HepG2 (cell line): ENCODE results near the gene TLE5. TPM values are rescaled to one million over a fixed set of nuclear protein-coding genes. Genes with fewer than 3 reads are reported as not detected.

ENCODE experiments used
- HNRNPUL1 ChIP-seq: fragments of 200-400 bp; formaldehyde crosslinking; IDR thresholded peaks from 2 replicates; pipeline ENCODE4 v1.6.1; 2017; ENCODE audit warnings: low read depth, mild to moderate bottlenecking, low read length, moderate library complexity
- MEF2D ChIP-seq: sonication (generic); formaldehyde crosslinking; IDR thresholded peaks from 2 replicates; pipeline ENCODE4 v1.5.1; 2020; ENCODE audit warnings: mild to moderate bottlenecking, missing genetic modification reagents
- MEIS1 ChIP-seq: sonication (generic); formaldehyde crosslinking; IDR thresholded peaks from 2 replicates; pipeline ENCODE4 v1.9.0; 2021; ENCODE audit warnings: mild to moderate bottlenecking, missing genetic modification reagents, moderate library complexity, borderline replicate concordance
- SALL2 ChIP-seq: sonication (generic); formaldehyde crosslinking; IDR thresholded peaks from 2 replicates; pipeline ENCODE4 v1.8.1; 2023; ENCODE audit warnings: mild to moderate bottlenecking, missing genetic modification reagents, inconsistent platforms
- TBX3 ChIP-seq: fragments of 450-650 bp; IDR thresholded peaks from 2 replicates; pipeline ENCODE4 v1.6.1; 2017; ENCODE audit warnings: antibody characterized with exemption, mild to moderate bottlenecking, inconsistent platforms, borderline replicate concordance
- ZBTB38 ChIP-seq: sonication (generic); formaldehyde crosslinking; IDR thresholded peaks from 2 replicates; pipeline ENCODE4 v1.5.1; 2020; ENCODE audit warnings: mild to moderate bottlenecking, missing genetic modification reagents
- ZBTB40 ChIP-seq, 2 experiments: fragments of 450-650 bp in 1 of 2; sonication (generic) in 1 of 2; formaldehyde crosslinking in 1 of 2; IDR thresholded peaks; 2 replicates each; pipeline versions ENCODE4 v1.6.1 to v1.8.0; 2016 to 2022; ENCODE audit warnings: antibody characterized with exemption in 1 of 2, mild to moderate bottlenecking in 1 of 2, missing genetic modification reagents in 1 of 2
- ZNF136 ChIP-seq: sonication (generic); formaldehyde crosslinking; IDR thresholded peaks from 2 replicates; pipeline ENCODE4 v1.8.1; 2022; ENCODE audit warnings: low read depth, mild to moderate bottlenecking, moderate library complexity, missing genetic modification reagents
- ZNF550 ChIP-seq: sonication (generic); formaldehyde crosslinking; IDR thresholded peaks from 2 replicates; pipeline ENCODE4 v1.4.0; 2020; ENCODE audit warnings: mild to moderate bottlenecking, missing genetic modification reagents, borderline replicate concordance
- ZNF598 ChIP-seq: sonication (generic); formaldehyde crosslinking; IDR thresholded peaks from 2 replicates; pipeline ENCODE4 v1.5.1; 2020; ENCODE audit warnings: mild to moderate bottlenecking, missing genetic modification reagents, borderline replicate concordance
- ZNF761 ChIP-seq: sonication (generic); formaldehyde crosslinking; conservative IDR thresholded peaks from 2 replicates; pipeline ENCODE4 v1.4.0; 2020; ENCODE audit warnings: mild to moderate bottlenecking, missing genetic modification reagents
- ZNF776 ChIP-seq: sonication (generic); formaldehyde crosslinking; IDR thresholded peaks from 2 replicates; pipeline ENCODE4 v1.4.0; 2020; ENCODE audit warnings: mild to moderate bottlenecking, missing genetic modification reagents
- ZNF841 ChIP-seq: sonication (generic); formaldehyde crosslinking; IDR thresholded peaks from 2 replicates; pipeline ENCODE4 v1.8.1; 2023; ENCODE audit warnings: missing genetic modification reagents, borderline replicate concordance
- ZNF883 ChIP-seq: sonication (generic); formaldehyde crosslinking; IDR thresholded peaks from 2 replicates; pipeline ENCODE4 v1.5.1; 2020; ENCODE audit warnings: mild to moderate bottlenecking, missing genetic modification reagents; ENCODE audit errors: not compliant biosample characterization
- polyA plus RNA-seq, 8 experiments: library from polyadenylated mRNA; depleted of rRNA in 3 of 8; stranded (reverse) in 7 of 8; unstranded in 1 of 8; fragments of >200 nt; fragmentation: Illumina TruSeq in 4 of 8; extraction: Trizol in 4 of 8; gene quantifications; 2 replicates each; pipeline versions ENCODE4 v1.2.1 to v1.2.3, GENCODE V29; 2011 to 2016; ENCODE audit warnings: low read depth in 4 of 8, missing spikeins in 1 of 8, mixed read lengths in 1 of 8; ENCODE audit not compliant: insufficient read depth in 1 of 8
- total RNA-seq, 5 experiments: library from RNA; depleted of rRNA; stranded (reverse); fragments of >200 nt; fragmentation: Illumina TruSeq; extraction: Trizol; gene quantifications; 2 replicates each; pipeline ENCODE4 v1.2.3, GENCODE V29; 2016; ENCODE audit warnings: low read depth in 1 of 5
- TF ChIP-seq, protein P1 (sequence below): sonication (generic); formaldehyde crosslinking; IDR thresholded peaks from 2 replicates; pipeline ENCODE4 v1.4.0; 2020; ENCODE audit warnings: mild to moderate bottlenecking, low read depth, missing genetic modification reagents

The TLE5 gene
- total and polyA plus RNA-seq, 2 of the 13 experiments (the other 11 are each of a cell fraction or from before 2014, with no cell fraction given) = 62.8 to 189 TPM

GRCh38 chr19:3065675-3066357 is 3.5 kb upstream of the TLE5 start (continued):
- no peak; the same call in 1 of the 2 replicates for TF ChIP-seq ZBTB38 (CRISPR knock-in tag)
- no peak for TF ChIP-seq SALL2 (CRISPR knock-in tag)
- no peak for TF ChIP-seq ZNF841 (CRISPR knock-in tag)
- peak; percentile 23 for TF ChIP-seq ZNF883 (CRISPR knock-in tag)
- TF ChIP-seq ZNF598 (CRISPR knock-in tag) = 0 out of 2 replicates have a peak, but pooled peaks have one; percentile 41
- TF ChIP-seq MEF2D (CRISPR knock-in tag) = peak; percentile 68
- TF ChIP-seq, protein P1, sequence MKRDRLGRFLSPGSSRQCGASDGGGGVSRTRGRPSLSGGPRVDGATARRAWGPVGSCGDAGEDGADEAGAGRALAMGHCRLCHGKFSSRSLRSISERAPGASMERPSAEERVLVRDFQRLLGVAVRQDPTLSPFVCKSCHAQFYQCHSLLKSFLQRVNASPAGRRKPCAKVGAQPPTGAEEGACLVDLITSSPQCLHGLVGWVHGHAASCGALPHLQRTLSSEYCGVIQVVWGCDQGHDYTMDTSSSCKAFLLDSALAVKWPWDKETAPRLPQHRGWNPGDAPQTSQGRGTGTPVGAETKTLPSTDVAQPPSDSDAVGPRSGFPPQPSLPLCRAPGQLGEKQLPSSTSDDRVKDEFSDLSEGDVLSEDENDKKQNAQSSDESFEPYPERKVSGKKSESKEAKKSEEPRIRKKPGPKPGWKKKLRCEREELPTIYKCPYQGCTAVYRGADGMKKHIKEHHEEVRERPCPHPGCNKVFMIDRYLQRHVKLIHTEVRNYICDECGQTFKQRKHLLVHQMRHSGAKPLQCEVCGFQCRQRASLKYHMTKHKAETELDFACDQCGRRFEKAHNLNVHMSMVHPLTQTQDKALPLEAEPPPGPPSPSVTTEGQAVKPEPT (CRISPR knock-in tag) = peak; percentile 92
- TF ChIP-seq ZNF136 (CRISPR knock-in tag) = no peak
- TF ChIP-seq HNRNPUL1 = no peak
- TF ChIP-seq MEIS1 (CRISPR knock-in tag) = no peak
- TF ChIP-seq ZNF776 (CRISPR knock-in tag) = peak; percentile 79; the same call in 1 of the 2 replicates
- 0 out of 2 replicates have a peak, but pooled peaks have one; percentile 45 for TF ChIP-seq ZNF761 (CRISPR knock-in tag)
- 0 out of 2 replicates have a peak, but pooled peaks have one; percentile 14 for TF ChIP-seq TBX3
- TF ChIP-seq ZNF550 (CRISPR knock-in tag) = no peak
- TF ChIP-seq ZBTB40 (IDR thresholded peaks at IDR 0.05) = no peak
- TF ChIP-seq ZBTB40 (CRISPR knock-in tag; IDR thresholded peaks at IDR 0.05) = no peak
